Measurements from ENCODE around the gene SOCS7.

- no peak for TF ChIP-seq YY1 (IDR thresholded peaks at IDR 0.05; ENCODE audit: insufficient read depth, insufficient read length)
- no peak for TF ChIP-seq SUZ12 (IDR thresholded peaks at IDR 0.05; ENCODE audit: extremely low read depth, insufficient read depth, insufficient read length)
- no peak for TF ChIP-seq ZNF274 (IDR thresholded peaks at IDR 0.05; ENCODE audit: low read depth, low read length)
Observed at GRCh38 chr17:38327936-38328335, 23.7 kb upstream of the SOCS7 start.

All from NT2/D1 (cell line).